Inferior parietal cortex (tissue), 1 donor: ENCODE measurements around the gene POM121L2.
"Not testable (repeated sequence)": the region's sequence is repeated elsewhere in the genome, so short reads cannot be mapped to it uniquely, and the experiment has no call there.

ENCODE experiments used
- DNase-seq: peaks from one replicate; pipeline ENCODE4 v3.0.0-alpha.2; 2016; ENCODE audit errors: extremely low spot score

Gene POM121L2

GRCh38 chr6:27293436-27294098 lies 18.5 kb downstream of the POM121L2 start:
- DNase-seq: no peak

- DNase-seq: no peak
These were observed 21.2 kb downstream of the POM121L2 start for GRCh38 chr6:27290850-27291208.

- peak; percentile 25 for DNase-seq
These were observed 21.8 kb downstream of the POM121L2 start for GRCh38 chr6:27290065-27290849.

DNA sequence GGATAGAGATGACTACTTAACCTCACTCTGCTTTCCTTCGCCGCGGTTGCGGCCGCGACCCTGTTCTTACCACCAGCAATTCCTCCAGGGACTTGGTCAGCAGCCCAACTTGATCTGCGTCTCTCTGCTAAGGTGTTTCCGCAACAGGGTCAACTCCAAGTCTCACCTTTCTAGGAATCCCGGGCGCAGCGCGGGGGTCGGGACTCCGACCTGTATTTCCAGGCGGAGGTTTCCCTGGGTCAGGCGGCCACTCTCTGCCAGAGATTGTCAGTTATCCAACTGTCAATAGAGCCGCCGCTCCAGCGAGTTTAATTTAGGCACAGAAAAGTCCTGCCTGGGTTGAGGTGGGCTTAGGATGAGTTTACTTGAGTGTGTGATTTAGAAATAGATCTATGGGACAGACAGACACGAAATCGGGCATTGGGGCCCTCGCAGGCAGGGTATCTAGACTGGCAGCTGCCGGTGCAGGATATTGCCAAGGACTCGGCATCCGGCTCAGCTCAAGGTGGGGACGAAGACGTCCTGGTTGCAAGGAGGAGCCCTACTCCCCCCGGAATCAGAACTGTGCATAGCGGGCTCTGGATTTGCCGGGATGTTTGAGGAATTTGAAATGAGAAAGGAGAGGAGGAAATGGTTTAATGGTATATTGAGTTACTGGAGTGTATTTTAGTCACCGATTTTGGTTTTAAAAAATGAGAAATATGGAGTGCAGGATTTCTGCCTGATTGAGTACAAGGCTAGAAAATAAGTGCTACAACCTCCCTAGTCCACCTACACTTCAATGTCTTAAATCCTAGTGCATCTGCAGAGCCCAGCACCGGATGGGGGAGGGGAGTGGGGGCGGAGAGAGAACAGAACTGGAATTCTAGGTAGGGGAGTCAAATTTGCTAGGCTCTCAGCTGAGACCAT lies 23.7 kb downstream of the POM121L2 start:
- DNase-seq: no peak

DNA sequence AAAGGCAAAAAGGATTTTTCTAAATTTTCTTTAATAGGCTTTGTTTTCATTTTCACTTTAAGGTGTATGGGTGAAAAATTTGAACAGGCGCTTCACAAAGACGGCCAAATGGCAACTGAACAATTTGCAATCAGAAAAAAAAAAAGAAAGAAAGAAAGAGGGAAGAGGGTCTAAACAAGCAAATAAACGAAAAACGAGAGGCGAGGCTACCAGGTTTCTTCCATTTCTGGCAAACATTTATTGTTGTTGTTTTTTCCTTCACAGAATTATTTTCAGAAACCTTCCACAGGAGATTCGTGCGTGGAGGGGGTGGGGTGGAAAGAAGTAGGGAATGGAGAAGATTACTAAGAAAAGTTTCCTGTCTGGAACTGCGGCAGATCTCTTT lies 24.3 kb downstream of the POM121L2 start:
- DNase-seq: no peak

GRCh38 chr6:27286141-27286540 lies 25.9 kb downstream of the POM121L2 start:
- no peak for DNase-seq

- no peak for DNase-seq
These were observed 28.8 kb downstream of the POM121L2 start for GRCh38 chr6:27283279-27283678.

DNA sequence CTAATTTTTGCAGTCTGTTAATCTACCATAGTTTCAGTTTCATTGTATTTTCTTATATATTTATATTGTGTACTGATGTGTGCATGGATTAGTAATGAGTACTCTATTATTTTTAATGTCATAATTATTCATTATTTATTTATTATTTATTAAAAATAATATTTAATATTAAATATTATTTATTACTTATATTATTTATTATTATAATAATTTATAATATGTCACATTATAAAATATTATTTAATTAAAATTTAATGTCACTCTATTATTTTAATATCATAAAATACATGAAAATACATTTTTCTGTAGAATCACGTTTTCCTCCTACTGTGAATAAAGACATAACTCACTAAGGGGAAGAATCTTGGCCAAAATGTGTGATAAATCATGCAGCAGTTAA lies 30.5 kb downstream of the POM121L2 start:
- DNase-seq: no peak

DNA sequence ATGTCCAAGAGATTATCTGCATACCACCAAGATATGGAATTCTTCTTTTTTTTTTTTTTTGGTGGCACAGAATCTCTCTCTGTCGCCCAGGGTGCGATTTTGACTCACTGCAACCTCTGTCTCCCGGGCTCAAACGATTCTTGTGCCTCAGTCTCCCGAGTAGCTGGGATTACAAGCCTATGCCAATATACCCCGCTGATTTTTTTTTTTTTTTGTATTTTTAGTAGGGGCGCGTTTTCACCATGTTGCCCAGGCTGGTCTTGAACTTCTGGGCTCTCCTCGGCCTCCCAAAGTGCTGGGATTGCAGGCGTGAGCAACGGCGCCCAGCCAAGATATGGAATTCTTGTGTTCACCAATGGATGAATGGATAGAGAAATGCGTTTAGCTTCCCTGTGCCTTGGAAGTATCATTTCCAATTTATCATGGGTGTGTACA lies 31.0 kb downstream of the POM121L2 start:
- no peak for DNase-seq

- no peak for DNase-seq
These were observed 31.5 kb downstream of the POM121L2 start for GRCh38 chr6:27280540-27281000.

- DNase-seq: no peak
These were observed 32.0 kb downstream of the POM121L2 start for GRCh38 chr6:27280064-27280539.

GRCh38 chr6:27279513-27280063 lies 32.5 kb downstream of the POM121L2 start:
- no peak for DNase-seq

- DNase-seq: no peak
These were observed 36.8 kb downstream of the POM121L2 start for GRCh38 chr6:27275025-27275956.

DNA sequence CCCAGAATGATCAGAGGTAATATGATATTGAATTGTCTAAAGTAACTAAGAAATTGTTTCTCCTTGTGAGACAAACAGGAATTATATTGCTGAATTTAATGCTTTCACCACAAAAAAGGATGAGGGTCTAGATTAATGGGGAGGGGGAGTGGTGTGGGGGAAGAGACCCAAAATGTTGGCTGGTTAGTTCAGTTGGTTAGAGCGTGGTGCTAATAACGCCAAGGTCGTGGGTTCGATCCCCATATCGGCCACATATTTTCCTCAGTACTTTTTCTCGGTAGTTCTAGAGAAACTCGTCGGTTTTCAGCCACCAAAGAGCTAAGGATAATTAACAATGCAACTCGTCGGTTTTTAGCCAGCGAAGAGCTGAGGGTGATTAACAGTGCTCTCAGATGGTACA lies 38.3 kb downstream of the POM121L2 start:
- no peak for DNase-seq

GRCh38 chr6:27268803-27269202 lies 43.3 kb downstream of the POM121L2 start:
- DNase-seq: no peak

DNA sequence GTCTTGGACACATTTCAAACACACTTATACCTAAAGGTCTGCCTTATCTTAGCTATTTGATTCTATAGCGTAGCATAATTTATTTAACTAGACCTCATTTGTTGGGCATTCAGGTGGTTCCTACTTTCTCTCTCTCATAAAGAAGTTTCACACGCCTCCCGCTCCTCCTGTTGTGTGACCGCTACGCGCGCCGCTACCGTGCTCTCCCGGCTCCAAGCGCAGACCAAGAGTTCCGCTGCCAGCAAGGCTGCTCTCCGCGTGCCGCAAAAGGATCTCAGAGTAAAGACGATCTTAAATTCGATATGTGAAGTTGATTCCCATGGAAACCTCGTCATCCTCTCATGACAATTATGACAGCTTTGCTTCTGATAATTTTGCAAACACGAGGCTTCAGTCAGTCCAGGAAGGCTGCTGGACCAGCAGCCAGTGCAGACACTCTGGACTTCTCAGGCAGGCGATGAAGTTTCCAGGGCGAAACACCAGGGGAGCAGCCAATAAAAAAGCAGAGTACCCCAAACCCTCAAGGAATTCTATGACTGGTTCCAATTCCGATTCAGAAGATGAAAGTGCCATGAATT lies 44.1 kb downstream of the POM121L2 start:
- DNase-seq: no peak

DNA sequence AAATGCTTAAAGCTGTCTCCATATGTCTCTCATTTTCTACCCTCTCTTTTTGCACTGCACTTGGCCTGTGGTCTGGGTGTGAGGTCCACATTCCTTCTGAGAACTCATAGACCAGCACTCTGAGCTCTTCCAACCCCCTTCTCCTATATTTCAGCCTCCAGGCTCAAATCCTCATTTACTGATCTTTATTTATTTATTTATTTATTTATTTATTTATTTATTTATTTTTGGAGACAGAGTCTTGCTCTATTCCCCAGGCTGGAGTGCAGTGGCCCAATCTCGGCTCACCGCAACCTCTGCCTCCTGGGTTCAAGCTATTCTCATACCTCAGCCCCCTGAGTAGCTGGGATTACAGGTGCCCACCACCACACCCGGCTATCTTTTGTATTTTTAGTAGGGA lies 45.1 kb downstream of the POM121L2 start:
- DNase-seq: not testable (repeated sequence)

DNA sequence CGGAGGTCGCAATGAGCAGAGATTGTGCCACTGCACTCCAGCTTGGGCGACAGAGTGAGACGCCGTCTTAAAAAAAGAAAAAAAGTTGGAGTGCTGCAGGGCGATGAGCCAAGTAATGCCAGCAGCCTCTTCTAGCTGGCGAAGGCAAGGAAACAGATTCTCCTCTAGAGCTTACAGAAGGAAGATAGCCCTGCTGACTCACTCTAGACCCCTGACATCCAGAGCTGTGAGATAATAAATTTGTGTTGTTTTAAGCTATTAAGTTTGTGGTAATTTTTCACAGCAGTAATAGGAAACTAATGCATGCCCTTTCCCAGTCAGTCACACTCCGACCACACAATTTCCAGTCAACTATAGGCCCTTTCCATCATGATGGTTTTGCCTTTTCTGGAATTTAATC lies 48.2 kb downstream of the POM121L2 start:
- no peak for DNase-seq

DNA sequence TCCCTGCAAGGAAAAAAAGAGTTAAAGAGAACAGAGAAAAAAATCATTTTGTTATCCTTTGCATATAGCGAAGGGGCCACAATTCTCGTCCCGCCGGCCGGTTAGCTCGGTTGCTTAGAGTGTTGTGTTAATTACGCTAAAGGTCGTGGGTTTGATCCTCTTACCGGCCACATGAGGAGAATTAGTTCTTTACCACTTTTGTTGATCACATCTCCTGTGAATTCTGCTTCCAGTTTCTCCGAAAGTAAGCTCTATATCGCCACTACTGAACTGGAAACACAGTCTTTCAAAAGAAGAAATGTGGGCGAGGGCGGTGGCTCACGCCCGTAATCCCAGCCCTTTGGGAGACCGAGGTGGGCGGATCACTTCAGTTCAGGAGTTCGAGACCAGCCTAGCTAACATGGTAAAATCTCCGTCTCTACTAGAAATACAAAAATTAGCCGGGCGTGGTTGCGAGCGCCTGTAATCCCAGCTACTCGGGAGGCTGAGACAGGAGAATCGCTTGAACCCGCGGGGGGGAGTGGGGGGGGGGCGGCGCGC lies 51.2 kb downstream of the POM121L2 start:
- DNase-seq: no peak

GRCh38 chr6:27260369-27260768 lies 51.7 kb downstream of the POM121L2 start:
- no peak for DNase-seq
